AG04449 (cell line): Measurements from ENCODE around the gene JPH4.
"Not testable (repeated sequence)": the region's sequence is repeated elsewhere in the genome, so short reads cannot be mapped to it uniquely, and the experiment has no call there.

Experiments
- CTCF ChIA-PET: fragments of 350-600 bp; formaldehyde crosslinking; extraction: SDS; loops from one replicate; lab custom pipeline; 2021; ENCODE audit warnings: antibody characterized with exemption; lab: Yijun Ruan, JAX
- POLR2A ChIA-PET: fragments of 400-600, 350-600 bp; formaldehyde crosslinking; extraction: SDS; loops from one replicate; lab custom pipeline; 2020; ENCODE audit warnings: antibody characterized with exemption, inconsistent platforms; lab: Yijun Ruan, JAX
- DNase-seq: peaks from one replicate; pipeline ENCODE4 v3.0.0-alpha.2; 2010; ENCODE audit warnings: low read depth, low spot score
- H3K4me3 ChIP-seq: 2 replicates; pipeline ENCODE4 v1.5.1; 2011; ENCODE audit warnings: low read depth, mild to moderate bottlenecking, control low read depth, low read length
- CTCF ChIP-seq: IDR thresholded peaks from one replicate; pipeline ENCODE4 v1.5.1; 2011; ENCODE audit warnings: mild to moderate bottlenecking, moderate library complexity, low read length, control low read depth, inconsistent platforms; ENCODE audit not compliant: insufficient read depth; ENCODE audit errors: missing control alignments

JPH4 gene

GRCh38 chr14:23610090-23610814 is 31.7 kb upstream of the JPH4 start:
- POLR2A ChIA-PET: no interaction called here
- no peak for TF ChIP-seq CTCF
- no peak for DNase-seq
- CTCF ChIA-PET: interaction anchor here (1.2 to 5.4 kb wide), 3 partner anchors 21 to 300 kb away, joined by 3 to 39 read pairs (median 5); no protein-coding TSS in a partner anchor
- no peak overlapping the region for H3K4me3 ChIP-seq

- DNase-seq, H3K4me3 ChIP-seq, POLR2A ChIA-PET: not testable (repeated sequence)
- CTCF ChIA-PET: interaction anchor here (1.4 to 5.4 kb wide), 2 partner anchors 21 kb away, joined by 3 to 39 read pairs; no protein-coding TSS in a partner anchor
These were observed 31.0 kb upstream of the JPH4 start for GRCh38 chr14:23609411-23610089.

- no peak for TF ChIP-seq CTCF
- CTCF ChIA-PET: interaction anchor here (1.4 kb wide), 1 partner anchor 20 kb away, joined by 3 read pairs; no protein-coding TSS in a partner anchor
- POLR2A ChIA-PET: interaction anchor here (0.5 kb wide), 1 partner anchor 652 kb away, joined by 3 read pairs; no protein-coding TSS in a partner anchor
- H3K4me3 ChIP-seq: no peak overlapping the region
- no peak for DNase-seq
These were observed 30.4 kb upstream of the JPH4 start for GRCh38 chr14:23609001-23609400.

- no peak for TF ChIP-seq CTCF
- no peak overlapping the region for H3K4me3 ChIP-seq
- POLR2A ChIA-PET: interaction anchor here (0.5 kb wide), 1 partner anchor 653 kb away, joined by 3 read pairs; no protein-coding TSS in a partner anchor
- CTCF ChIA-PET: interaction anchor here (0.8 to 1.4 kb wide), 2 partner anchors 19 to 24 kb away, joined by 3 read pairs; no protein-coding TSS in a partner anchor
- no peak for DNase-seq
These were observed 29.9 kb upstream of the JPH4 start for GRCh38 chr14:23608454-23608853.

- H3K4me3 ChIP-seq: no peak overlapping the region
- CTCF ChIA-PET: interaction anchor here (1.3 to 1.7 kb wide), 2 partner anchors 18 to 22 kb away, joined by 3 to 11 read pairs; no protein-coding TSS in a partner anchor
- no peak for TF ChIP-seq CTCF
- no peak for DNase-seq
- POLR2A ChIA-PET: no interaction called here
These were observed 27.5 kb upstream of the JPH4 start for GRCh38 chr14:23605931-23606585.

- ChIA-PET POLR2A (no interaction called here), CTCF (interaction anchor here (1.7 kb wide), 1 partner anchor 16 kb away, joined by 11 read pairs; no protein-coding TSS in a partner anchor)
- TF ChIP-seq CTCF: no peak
- DNase-seq: no peak
- H3K4me3 ChIP-seq: no peak overlapping the region
These were observed 26.1 kb upstream of the JPH4 start for GRCh38 chr14:23604675-23605170.
